ENCODE measurements around the gene MED13L. TPM values are rescaled to one million over a fixed set of nuclear protein-coding genes. Genes with fewer than 3 reads are reported as not detected.

Gene MED13L
- total and polyA plus RNA-seq, 2 of the 4 experiments (the other 2 are of a cell fraction), result 17.9 to 49.1 TPM

- Histone ChIP-seq H3K79me1 (ENCODE audit: low read depth in 1 of 2, low read length in 2 of 2) (peaks cover 30 to 62% of the 10 kb centered on the region in 2 experiments), H2AK9ac (replicated peaks; ENCODE audit: low read depth, low read length, poor library complexity) (no peak overlapping the region), H3K27me3 (ENCODE audit: control insufficient read depth, insufficient read depth, low read length) (no peaks in the 10 kb centered on the region), H3K14ac (replicated peaks; ENCODE audit: low read depth, low read length) (no peak overlapping the region), H3K56ac (ENCODE audit: extremely low read depth, insufficient read depth, low read length) (no peak overlapping the region), H3K23ac (ENCODE audit: low read depth, low read length) (no peak overlapping the region), H2BK20ac (ENCODE audit: low read depth, low read length) (no peak overlapping the region), H3K18ac (ENCODE audit: low read depth, low read length) (no peak overlapping the region), H3K27ac (ENCODE audit: insufficient read depth, low read length) (no peak overlapping the region), H2BK15ac (ENCODE audit: low read depth, low read length) (no peak overlapping the region), H3K9ac (ENCODE audit: low read depth, low read length) (no peak overlapping the region), H3K4me1 (ENCODE audit: control insufficient read depth, insufficient read depth, low read length) (no peaks in the 10 kb centered on the region), H4K91ac (ENCODE audit: insufficient read depth, low read depth, low read length) (no peak overlapping the region), H4K20me1 (ENCODE audit: insufficient read depth, low read length) (peaks cover 14% of the 10 kb centered on the region; the same call in 1 of the 2 replicates), H3K9me1 (ENCODE audit: insufficient read depth, low read length) (peaks cover 3% of the 10 kb centered on the region), H3K4me2 (ENCODE audit: low read depth, low read length) (no peak overlapping the region), H3K4ac (ENCODE audit: low read depth, low read length) (no peak overlapping the region), H2BK5ac (ENCODE audit: low read depth, low read length, poor library complexity, severe bottlenecking) (no peak overlapping the region), H3K9me3 (ENCODE audit: control insufficient read depth, insufficient read depth, low read length) (no peaks in the 10 kb centered on the region), H2AK5ac (ENCODE audit: low read depth, low read length) (no peak overlapping the region), H2AFZ (replicated peaks; ENCODE audit: low read length, poor library complexity) (no peak overlapping the region), H3K4me3 (ENCODE audit: insufficient read depth, low read depth, low read length) (no peak overlapping the region), H2BK120ac (ENCODE audit: low read depth, low read length) (no peak overlapping the region), H4K5ac (ENCODE audit: low read depth, low read length) (no peak overlapping the region), H4K8ac (ENCODE audit: low read depth in 2 of 2, low read length in 2 of 2) (no peak overlapping the region), H3K36me3 (ENCODE audit: control insufficient read depth, insufficient read depth, low read length) (no peaks in the 10 kb centered on the region; the same call in 1 of the 2 replicates)
- in situ Hi-C loops (cut with MboI; ENCODE audit: low sequenced_read_pairs) (no loop called here), dilution Hi-C loops (cut with HindIII; ENCODE audit: low sequenced_read_pairs, unreplicated experiment) (no loop called here), intact Hi-C loops (cut with micrococcal nuclease) (no loop called here)
- POLR2A ChIA-PET (ENCODE audit: unreplicated experiment), result interaction anchor here (0.6 kb wide), 1 partner anchor 879 kb away, joined by 5 read pairs; no protein-coding TSS in a partner anchor
- no CpG with 5 or more reads among the region's 3 CpGs for WGBS, 2 experiments (ENCODE audit: extremely low coverage in 2 of 2, insufficient read length in 1 of 2)
- ATAC-seq (ENCODE audit: low read depth) (no peak), DNase-seq (no peak)
- CTCF ChIA-PET, result interaction anchor here (1.2 kb wide), 1 partner anchor 45 kb away, joined by 3 read pairs; no protein-coding TSS in a partner anchor
- no TSS peak for BruUV-seq (replicated peaks)
- TF ChIP-seq, protein P1, sequence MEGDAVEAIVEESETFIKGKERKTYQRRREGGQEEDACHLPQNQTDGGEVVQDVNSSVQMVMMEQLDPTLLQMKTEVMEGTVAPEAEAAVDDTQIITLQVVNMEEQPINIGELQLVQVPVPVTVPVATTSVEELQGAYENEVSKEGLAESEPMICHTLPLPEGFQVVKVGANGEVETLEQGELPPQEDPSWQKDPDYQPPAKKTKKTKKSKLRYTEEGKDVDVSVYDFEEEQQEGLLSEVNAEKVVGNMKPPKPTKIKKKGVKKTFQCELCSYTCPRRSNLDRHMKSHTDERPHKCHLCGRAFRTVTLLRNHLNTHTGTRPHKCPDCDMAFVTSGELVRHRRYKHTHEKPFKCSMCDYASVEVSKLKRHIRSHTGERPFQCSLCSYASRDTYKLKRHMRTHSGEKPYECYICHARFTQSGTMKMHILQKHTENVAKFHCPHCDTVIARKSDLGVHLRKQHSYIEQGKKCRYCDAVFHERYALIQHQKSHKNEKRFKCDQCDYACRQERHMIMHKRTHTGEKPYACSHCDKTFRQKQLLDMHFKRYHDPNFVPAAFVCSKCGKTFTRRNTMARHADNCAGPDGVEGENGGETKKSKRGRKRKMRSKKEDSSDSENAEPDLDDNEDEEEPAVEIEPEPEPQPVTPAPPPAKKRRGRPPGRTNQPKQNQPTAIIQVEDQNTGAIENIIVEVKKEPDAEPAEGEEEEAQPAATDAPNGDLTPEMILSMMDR (conservative IDR thresholded peaks at IDR 0.05; ENCODE audit: low read depth, low read length), result no peak
- TF ChIP-seq CHD1 (IDR thresholded peaks at IDR 0.05; ENCODE audit: low read depth, low read length), result no peak
- no peak for TF ChIP-seq MAFK (IDR thresholded peaks at IDR 0.05; ENCODE audit: low read depth, low read length)
- TF ChIP-seq, protein P2, sequence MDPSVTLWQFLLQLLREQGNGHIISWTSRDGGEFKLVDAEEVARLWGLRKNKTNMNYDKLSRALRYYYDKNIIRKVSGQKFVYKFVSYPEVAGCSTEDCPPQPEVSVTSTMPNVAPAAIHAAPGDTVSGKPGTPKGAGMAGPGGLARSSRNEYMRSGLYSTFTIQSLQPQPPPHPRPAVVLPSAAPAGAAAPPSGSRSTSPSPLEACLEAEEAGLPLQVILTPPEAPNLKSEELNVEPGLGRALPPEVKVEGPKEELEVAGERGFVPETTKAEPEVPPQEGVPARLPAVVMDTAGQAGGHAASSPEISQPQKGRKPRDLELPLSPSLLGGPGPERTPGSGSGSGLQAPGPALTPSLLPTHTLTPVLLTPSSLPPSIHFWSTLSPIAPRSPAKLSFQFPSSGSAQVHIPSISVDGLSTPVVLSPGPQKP (IDR thresholded peaks at IDR 0.05; ENCODE audit: borderline replicate concordance, low read depth, low read length), result no peak
- TF ChIP-seq FOS (IDR thresholded peaks at IDR 0.05; ENCODE audit: low read depth, low read length), result no peak
- no peak for TF ChIP-seq NFE2L2 (IDR thresholded peaks at IDR 0.05; ENCODE audit: low read depth, low read length)
- TF ChIP-seq BHLHE40 (IDR thresholded peaks at IDR 0.05; ENCODE audit: low read depth, low read length), result no peak
- TF ChIP-seq SMC3 (IDR thresholded peaks at IDR 0.05; ENCODE audit: low read depth, low read length), result no peak
- no peak for TF ChIP-seq CEBPB (IDR thresholded peaks at IDR 0.05; ENCODE audit: low read depth, low read length)
- no peak for TF ChIP-seq RAD21 (IDR thresholded peaks at IDR 0.05; ENCODE audit: low read length)
- no peak for TF ChIP-seq MXI1 (IDR thresholded peaks at IDR 0.05; ENCODE audit: borderline replicate concordance, low read depth, low read length)
- TF ChIP-seq, protein P3, sequence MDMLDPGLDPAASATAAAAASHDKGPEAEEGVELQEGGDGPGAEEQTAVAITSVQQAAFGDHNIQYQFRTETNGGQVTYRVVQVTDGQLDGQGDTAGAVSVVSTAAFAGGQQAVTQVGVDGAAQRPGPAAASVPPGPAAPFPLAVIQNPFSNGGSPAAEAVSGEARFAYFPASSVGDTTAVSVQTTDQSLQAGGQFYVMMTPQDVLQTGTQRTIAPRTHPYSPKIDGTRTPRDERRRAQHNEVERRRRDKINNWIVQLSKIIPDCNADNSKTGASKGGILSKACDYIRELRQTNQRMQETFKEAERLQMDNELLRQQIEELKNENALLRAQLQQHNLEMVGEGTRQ (IDR thresholded peaks at IDR 0.05; ENCODE audit: low read depth, low read length), result no peak
- TF ChIP-seq RCOR1 (IDR thresholded peaks at IDR 0.05; ENCODE audit: insufficient replicate concordance, low read length), result no peak
- TF ChIP-seq RFX5 (IDR thresholded peaks at IDR 0.05; ENCODE audit: low read depth, low read length), result no peak
Measured at GRCh38 chr12:116080415-116080814, 197.1 kb downstream of the MED13L start.
